Activated T-cell treated with anti-CD3 and anti-CD28 coated beads for 48 hours (primary cell): ENCODE data around the gene HLF.

Source experiments
- DNase-seq: peaks from one replicate; pipeline ENCODE4 v3.0.0-alpha.2; 2020; ENCODE audit warnings: low read depth

The HLF gene

GRCh38 chr17:55254375-55254774, 10.4 kb upstream of the HLF start:
- DNase-seq = no peak

GRCh38 chr17:55258578-55259135, 6.1 kb upstream of the HLF start:
- DNase-seq = no peak

DNA sequence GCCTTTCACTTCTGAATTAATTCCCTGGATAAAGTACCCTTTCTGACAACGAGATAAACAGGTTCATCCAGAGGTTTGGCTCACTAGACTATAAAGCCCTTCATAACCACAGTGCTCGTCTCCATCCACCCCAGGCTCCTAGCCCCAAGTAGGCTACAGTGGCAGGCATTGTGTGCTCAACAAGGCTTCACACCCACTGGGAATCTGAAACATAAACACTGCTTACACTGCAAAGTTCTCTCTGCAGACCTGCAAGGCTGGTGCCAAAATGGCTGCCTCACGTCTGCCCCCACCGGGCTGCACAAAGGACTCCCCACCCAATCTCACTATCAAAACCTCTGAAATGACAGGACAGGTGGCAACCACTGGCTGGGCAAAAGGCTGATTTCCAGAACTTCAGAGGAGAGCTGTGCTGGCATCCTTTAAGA, 5.1 kb upstream of the HLF start:
- DNase-seq = no peak

DNA sequence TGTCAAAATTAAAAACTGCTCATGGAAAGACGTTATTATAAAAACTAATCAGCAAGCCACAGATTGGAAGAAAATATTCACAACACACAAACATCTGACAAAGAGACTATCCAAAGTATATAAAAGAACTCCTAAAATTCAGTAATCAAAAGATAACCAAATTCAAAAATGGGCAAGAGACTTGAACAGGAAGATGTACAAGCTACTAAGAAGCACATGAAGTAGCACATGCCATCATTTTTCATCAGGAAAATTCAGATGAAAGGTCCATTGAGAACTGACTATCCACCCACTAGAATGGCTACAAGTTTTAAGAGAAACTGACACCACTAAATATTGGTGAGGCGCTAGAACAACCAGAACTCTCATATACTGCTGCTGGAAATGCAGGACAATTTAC, 3.4 kb upstream of the HLF start:
- no peak for DNase-seq

DNA sequence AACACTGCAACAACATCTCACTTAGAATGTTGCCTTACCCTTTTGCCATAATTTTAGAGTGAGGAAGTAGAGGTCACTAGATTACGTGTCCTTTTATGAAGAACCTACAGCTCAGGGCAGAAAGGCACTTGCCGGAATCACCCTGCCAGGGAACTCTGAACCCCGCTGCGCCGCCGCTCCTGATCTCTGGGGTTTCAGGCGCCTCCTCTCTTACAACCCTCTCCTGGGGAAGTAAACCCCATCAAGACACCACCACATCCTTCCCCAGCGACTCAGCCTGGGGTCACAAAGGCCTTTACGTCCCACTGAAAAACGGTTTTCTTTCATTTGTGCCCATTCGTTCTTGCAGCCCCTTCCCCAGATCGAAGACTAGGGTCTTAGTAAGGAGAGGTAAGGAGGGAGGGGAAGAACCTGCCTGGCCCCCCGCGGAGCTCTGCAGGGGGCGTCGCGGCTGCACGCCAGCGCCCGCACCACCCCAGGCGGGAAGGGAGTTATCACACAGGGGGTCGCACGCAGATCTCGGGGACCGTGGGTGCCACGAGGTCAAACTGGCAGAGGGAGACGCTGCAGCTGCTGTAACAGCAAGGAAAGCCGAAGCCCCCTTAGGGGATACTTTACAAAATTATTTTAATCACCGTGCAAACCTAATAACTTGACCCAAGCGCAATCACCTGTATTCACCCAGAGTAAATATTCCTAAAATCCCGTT, 1.0 kb upstream of the HLF start:
- no peak for DNase-seq

DNA sequence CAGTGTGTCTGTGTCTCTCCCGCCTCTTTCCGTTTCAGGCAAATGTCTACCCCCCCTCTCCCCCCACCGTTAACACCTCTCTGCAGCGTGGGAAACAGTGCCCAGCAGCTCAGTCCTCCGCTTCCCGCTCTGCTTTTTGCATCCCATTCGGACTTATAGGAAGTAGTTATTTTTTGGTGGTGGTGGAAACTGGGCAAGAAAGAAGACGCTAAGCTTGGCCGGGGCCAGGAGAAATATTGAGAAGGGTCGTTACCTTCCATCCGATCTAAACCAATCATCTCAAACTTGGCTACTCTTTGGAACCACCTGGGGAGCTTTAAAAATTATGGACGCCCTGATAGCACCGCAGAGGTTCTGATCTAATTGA, 499 bp upstream of the HLF start:
- DNase-seq = no peak

DNA sequence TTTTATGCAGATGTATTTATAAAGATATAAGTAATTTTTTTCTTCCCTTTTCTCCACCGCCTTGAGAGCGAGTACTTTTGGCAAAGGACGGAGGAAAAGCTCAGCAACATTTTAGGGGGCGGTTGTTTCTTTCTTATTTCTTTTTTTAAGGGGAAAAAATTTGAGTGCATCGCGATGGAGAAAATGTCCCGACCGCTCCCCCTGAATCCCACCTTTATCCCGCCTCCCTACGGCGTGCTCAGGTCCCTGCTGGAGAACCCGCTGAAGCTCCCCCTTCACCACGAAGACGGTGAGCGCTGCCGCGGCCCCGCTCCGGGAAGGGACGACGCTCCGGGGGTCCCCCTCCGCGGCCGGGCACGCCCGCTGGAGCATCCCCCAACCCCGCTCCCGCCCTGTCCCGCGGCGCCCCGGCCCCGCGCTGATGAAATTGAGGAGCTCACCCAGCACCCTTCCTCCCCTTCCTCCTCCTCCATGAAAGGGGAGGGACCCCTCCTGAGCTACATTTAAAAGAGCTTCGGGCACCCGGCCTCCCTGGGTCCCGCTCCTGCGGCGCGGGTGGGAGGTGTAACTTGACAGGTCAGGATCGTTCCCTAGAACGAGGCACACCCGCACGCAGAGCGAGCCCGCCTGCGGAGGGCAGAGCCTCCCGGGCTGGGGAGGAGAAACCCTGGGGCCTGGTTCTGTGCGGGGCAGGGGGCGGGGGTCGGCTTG, 706 bp downstream of the HLF start:
- DNase-seq = no peak

- no peak for DNase-seq
Measured at GRCh38 chr17:55266051-55266957, 1.5 kb downstream of the HLF start.

DNA sequence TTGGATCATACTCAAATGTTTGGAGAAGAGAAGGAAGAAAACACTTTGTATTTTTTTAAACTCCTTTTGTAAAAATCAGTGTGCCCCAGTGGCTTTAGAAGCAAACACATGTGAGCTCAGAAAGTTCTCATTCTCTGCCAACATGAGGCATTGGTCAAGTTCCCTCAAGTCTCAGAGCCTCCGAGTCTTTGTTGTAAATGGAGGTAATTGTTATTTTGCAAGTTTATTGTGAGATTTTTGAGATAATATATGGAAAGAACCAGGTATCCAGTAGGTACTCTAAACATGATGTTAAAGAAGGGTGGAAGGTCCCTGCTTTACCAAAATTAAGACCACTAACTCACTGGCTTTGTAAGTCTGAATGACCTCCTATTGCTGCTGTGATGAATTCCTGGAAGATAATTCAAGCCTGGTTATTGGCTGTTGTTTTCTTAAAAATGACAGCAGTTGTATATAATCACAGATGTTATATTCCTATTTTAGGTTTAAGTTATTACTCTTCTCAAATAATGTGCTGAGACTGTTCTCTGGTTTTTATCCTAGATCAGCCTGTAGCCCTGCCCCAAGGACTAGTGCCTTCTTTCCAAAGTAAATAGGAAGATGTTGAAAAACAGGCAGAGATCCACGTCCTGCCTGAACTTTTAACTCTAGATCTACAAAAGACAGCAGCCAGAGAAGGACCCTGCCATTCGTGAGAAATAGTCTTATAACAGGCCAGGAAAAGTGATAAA, 2.4 kb downstream of the HLF start:
- no peak for DNase-seq

DNA sequence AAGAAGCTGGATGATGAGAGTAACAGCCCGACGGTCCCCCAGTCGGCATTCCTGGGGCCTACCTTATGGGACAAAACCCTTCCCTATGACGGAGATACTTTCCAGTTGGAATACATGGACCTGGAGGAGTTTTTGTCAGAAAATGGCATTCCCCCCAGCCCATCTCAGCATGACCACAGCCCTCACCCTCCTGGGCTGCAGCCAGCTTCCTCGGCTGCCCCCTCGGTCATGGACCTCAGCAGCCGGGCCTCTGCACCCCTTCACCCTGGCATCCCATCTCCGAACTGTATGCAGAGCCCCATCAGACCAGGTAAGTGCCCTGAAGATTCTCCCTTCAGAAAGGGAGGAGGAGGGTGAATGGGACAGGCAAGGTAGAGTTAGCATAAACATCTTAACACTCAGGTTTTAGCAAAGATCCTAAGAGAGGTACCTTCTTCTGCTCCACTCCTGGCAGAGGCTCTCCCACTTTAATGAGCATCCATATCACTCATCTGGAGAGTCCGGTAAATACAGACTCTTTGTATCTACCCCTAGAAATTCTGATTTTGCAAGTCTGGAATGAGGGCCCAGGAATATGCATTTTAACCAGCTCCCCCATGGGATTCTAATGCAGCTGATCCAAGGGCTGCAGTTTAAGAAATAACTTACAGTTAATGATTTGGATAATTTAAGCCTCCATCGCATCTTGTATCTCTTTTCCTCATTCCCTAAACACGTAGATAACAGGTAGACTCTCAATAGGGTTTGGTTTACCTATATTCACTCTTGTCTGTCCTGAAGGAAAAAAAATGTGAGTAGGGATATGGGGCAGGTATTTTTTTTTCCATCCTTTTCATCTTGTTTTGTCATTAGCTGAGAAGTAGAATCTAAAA, 3.3 kb downstream of the HLF start:
- DNase-seq = no peak

DNA sequence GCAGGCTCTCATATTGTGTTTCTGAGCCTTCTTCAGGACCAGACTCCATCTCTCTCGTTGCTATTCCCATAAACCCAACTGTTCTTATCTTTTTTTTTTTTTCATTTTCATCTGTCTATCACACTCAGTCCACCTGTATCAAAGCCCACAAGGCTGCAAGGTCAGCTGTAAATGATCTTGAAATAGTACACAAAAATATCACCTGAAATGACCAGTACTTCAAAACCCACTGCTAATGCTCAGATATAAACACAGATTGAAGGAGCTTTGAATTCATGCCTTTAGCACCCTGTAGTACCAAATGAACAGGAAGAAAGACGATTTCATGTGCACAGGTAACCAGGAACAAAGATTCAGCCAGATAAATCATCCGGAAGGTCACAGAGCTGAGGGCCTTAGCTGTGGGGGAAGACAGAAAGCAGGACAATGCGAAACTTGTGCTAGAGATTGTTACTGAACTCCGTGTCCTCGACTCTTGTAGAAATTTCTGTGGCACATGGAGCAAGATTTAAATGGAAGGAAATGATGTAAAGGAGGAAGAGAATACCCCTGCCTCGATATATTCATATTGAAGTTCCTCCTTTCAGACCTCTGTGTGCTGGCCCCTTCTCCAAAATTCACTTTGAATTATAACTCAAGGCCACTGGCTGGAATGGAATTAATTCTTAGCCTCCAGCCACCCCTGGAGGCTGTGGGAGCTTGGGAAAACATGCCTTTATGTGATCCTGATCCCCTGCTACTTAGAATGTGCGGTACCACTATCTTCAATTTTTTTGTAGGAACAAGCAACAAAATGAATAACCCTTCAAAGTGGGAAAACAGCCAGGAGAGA, 4.1 kb downstream of the HLF start:
- DNase-seq = no peak

- no peak for DNase-seq
Measured at GRCh38 chr17:55269894-55270293, 5.1 kb downstream of the HLF start.

- DNase-seq = no peak
Measured at GRCh38 chr17:55271223-55271571, 6.4 kb downstream of the HLF start.

DNA sequence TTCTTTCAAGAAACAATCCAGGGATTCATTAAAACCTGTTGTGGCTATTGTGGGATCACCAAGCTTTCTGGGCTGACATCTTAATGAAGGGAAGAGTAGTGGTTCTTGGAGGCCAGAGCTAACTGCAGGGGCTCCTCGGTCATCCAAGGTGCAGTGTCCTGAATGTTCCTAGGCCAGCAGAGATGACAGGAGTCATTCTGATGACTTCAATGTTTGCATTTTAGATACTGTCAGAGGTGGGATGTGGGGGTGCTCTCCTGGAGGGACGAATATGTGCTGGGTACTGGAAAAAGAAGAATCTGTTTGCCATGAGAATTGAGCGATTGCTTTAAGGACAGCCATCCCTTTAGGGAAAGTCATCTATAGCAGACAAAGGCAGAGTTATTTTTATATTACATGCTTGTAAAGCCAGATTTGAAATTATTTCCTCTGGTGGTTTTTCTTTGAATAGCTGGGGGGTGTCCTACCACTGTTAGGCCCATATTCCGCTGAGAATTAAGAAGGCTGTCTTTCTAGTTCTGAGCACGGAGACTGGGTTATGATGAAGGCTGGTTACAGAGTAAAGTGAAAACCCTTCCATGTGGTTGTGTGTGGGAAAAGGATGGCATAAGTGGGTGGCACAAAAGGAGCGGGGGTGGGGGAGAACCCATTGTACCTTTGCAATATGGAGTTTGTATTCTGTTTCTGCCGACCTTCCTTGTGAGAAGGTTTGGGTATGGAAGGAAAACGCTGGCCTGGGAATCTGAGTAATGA, 7.4 kb downstream of the HLF start:
- DNase-seq = no peak

GRCh38 chr17:55272711-55273578, 8.2 kb downstream of the HLF start:
- no peak for DNase-seq

DNA sequence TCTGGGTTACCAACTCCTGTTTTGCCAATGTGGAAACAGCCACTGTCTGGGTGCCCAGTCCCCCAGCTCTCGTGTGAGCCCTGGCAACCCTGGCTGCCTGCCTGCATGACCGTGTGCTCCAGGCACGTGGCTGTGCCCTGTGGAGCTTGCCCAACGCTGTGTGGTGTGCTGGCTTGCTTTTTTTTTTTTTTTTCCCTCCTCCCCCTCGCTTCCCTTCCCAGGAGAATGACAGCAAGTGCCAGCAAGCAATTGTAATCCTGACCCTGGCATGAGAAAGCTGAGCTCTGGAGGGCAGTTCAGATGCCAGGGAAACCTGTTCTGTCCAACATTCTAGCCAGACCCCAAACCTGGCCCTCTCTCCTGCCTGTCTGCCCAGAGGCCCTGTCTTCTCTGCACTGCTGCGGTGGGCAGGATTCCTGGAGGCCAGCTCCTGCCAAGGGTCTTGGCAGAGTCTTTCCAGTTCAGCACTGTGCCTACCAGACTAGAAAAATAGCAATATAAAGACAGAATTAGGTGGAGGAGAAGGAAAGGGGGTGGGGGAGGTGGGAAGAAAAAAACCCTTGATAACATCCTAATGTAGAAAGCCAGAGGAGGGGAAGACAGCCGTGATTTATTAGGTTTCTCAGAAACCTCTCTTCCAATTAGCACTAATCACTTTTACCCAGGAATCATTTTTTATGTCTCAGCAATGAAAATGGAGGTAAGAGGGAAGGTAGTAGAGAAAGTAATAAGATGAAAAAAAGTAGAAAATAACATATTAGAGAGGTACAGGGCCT, 9.0 kb downstream of the HLF start:
- no peak for DNase-seq
